C1 segment of cervical spinal cord (tissue), 14 donors: ENCODE data around the gene DST.
"Not testable (repeated sequence)": the region's sequence is repeated elsewhere in the genome, so short reads cannot be mapped to it uniquely, and the experiment has no call there.

Experiments used
- DNase-seq, 14 donors: peaks; one replicate each; lab custom pipeline; 2025; lab: John Stamatoyannopoulos, UW

DST gene

DNA sequence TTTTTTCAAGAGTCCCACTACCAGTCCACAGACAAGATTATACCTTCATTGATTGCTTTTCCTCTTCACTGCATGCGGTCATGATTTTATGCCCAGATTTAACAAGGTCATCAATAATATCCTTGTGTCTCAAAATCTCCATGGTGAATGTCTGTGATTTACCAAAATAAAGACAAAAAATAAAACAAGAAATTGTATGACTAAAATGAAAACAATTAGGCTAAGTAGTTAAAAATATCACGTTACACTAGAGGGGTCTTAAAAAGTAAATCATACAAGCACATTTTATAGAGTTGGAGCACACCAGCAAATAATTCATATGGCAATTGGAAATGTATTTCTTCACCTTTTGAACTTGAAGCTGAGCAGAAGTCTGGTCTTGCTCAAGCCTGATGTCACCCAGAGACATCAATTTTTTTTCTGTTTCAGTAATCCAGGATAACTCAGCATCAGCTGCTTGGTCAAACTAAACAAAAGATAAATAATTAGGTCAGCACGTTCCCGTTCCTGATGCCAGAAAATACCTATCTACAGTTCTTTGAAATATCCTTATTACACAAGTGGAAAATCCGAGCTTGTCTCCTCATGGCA lies 125.4 kb downstream of the DST start:
- no peak for DNase-seq

DNA sequence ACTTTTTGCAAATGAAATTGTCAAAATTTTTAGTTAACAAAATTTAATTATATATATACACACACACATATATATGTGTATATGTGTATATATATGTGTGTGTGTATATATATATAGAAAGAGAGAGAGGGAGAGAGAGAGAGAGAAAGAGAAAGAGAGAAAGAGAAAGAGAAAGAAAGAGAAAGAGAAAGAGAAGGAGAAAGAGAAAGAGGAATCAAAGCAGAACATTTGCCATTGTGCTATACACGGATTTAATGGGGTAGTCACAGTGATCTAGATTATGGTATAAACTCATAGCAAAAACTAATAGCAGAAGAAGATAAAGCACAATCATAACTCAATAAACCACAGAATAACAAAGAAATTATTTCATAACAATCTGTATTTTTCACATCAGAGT lies 126.7 kb downstream of the DST start:
- DNase-seq: no peak

GRCh38 chr6:56515081-56515905 lies 127.4 kb downstream of the DST start:
- no peak for DNase-seq

- no peak for DNase-seq
These were observed 128.3 kb downstream of the DST start for GRCh38 chr6:56514395-56514794.

DNA sequence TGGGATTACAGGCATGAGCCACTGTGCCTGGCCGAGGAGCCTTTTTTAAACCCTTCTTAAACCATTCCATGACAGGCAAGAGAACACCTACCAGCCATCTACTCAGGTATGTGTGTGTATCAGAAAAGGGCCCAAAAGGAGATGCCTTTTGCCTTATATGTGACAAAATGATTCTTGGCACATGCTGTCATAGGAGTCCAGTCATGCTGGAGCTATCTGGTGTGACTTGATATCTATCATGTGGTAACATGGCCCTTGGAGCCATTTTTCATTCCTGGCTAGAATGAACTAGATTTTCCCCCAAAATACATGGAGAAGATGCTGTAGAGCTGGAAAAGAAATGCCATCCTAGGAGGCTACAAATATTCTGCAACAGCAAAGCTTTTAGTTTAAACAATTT lies 129.1 kb downstream of the DST start:
- DNase-seq: no peak

- DNase-seq: no peak
These were observed 131.1 kb downstream of the DST start for GRCh38 chr6:56511591-56511990.

GRCh38 chr6:56510984-56511531 lies 131.6 kb downstream of the DST start:
- DNase-seq: no peak

DNA sequence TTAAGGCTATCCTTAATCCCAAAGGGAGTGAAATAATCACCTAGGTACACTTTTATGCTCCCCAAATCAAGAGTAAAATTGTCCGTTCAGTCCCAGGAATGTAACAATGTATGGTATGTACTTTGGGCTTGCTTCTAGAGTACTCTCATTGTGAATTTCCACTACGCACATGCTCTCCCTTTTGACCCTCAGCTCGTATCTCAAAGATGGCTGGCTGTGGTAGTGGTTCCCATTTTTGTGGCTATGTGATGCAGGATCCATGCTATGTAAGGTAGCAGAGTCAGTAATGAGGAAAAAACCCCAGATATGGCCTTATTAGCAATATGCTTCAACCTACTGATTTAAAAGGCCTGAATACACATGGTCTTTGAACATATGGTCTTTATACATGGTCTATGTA lies 133.7 kb downstream of the DST start:
- no peak for DNase-seq

GRCh38 chr6:56507517-56507916 lies 135.2 kb downstream of the DST start:
- DNase-seq: no peak

GRCh38 chr6:56505512-56506260 lies 137.0 kb downstream of the DST start:
- no peak for DNase-seq

DNA sequence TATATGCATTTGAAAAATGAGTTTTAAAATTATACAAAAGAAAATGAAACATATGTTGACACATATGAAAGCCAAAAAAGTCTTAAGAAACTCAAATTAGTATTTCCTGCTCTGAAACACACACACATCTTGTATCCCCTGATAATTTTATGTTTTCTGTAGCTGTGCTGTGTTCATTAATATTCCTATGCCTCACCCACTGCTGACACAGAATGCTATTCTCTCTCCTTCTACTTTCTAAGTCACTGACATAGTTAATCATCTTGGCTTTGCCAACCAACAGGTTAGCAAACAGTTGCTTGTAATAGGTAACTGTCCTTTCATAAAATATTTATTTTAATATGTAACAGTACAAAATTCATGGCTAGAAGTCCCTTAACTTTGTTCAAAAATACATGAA lies 140.7 kb downstream of the DST start:
- no peak for DNase-seq

- DNase-seq: no peak
These were observed 143.6 kb downstream of the DST start for GRCh38 chr6:56499095-56499494.

DNA sequence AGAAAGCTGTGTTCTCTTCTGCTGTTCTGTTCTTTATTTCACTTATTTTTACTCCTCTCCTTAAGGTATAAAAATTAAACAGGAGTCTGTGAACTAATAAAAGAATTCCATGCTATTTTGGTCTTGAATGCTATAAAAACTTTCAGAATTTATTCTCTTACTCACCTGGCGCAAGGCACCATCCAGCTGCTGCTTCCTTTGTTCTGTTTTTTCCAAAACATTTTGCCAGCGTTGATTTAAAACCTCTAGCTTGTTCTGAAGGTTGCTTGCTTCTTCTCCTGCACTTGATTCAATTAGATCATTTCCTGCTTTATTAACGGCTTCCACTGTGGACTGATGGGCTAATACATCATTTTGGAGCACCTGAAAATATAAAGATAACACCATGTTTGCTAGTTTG lies 145.0 kb downstream of the DST start:
- DNase-seq: no peak

GRCh38 chr6:56497240-56497639 lies 145.4 kb downstream of the DST start:
- no peak for DNase-seq

- not testable (repeated sequence) for DNase-seq
These were observed 146.0 kb downstream of the DST start for GRCh38 chr6:56496650-56497049.

DNA sequence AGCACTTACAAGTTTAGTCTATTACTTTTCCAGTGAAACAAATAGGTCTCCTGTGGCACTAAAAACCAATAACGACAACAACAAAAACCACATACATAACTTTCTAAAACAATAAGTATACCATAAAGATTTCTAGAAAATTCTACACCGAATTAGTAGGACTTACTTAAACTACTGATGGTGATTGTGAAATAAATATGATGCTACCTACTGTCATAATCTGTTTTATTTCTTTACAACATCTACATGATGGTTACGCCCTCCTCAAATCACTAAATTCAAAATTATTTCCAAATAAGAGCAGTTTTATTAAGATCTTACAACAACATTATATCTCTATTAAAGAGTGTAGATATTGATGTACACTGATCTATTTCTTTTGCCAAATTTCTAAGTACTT lies 147.0 kb downstream of the DST start:
- DNase-seq: no peak

DNA sequence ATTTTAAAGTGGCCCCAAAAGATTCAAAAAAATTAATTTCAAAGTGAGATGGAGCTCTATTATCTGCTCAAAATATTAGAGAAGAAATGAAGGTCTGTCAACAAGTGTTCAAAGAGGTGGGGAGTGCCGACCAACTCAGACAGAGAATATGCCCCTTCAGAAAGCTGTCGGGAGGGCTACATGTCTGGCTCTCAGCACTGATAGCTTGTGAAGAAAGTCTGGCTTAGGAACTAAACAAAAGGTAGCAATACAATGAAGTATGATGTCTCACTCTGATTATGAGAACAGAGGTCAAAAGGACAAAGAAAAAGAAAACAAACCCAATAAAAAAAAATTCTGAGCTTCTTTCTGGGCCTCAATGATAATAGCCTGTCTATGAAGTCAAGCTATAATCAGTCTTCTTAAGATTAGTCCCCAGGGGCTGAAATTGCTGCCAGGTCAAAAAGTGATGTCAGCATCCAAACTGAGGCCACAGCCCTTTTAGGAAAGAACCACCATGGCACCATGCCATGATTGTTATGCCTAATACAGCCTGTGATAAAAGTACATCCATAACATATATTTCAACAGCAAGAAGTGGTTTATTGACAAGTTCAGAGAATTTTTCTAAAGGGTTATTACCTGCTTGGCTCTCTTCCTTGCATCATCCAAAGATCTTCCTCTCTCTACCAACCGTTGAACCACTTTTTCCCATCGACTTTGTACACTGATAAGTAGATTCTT lies 150.9 kb downstream of the DST start:
- DNase-seq: no peak

GRCh38 chr6:56490993-56491392 lies 151.7 kb downstream of the DST start:
- DNase-seq: no peak

DNA sequence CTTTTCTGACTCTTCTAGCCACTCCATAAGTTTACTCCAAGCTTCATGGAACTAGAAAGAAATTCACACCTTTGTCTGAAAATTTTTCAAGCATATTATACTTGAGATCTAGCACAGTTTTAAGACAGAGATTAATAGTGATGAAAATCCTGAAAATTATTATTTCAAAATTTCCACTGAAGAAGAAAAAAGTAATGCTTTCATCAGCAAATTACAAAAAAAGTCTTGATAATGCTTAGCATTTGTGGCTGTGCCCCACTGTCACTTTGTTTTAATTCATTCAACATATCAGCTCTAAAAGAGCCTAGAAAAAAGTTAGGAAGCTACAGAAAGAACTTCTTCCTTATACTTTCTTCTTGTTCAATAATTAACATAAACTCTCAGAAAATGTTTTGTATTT lies 153.1 kb downstream of the DST start:
- DNase-seq: no peak

DNA sequence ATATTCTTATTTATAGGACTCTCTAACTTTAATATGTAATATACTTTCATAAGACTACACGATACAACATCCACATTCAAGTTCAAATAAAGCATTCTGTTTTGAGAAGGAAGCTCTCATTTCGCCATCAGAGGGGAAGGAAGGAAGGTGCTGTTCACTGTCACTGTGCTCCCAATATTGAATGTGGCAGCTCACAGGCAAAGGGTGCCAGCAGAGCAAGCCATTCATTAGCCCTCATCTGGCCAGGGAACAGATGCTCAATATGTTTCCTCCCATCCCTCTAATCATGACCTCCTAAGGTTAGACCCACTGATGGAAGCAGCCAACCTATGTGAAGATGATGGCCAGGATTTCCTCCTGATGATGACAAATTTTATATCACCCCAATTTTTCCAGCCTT lies 154.4 kb downstream of the DST start:
- DNase-seq: no peak

GRCh38 chr6:56486681-56487080 lies 156.0 kb downstream of the DST start:
- no peak for DNase-seq

DNA sequence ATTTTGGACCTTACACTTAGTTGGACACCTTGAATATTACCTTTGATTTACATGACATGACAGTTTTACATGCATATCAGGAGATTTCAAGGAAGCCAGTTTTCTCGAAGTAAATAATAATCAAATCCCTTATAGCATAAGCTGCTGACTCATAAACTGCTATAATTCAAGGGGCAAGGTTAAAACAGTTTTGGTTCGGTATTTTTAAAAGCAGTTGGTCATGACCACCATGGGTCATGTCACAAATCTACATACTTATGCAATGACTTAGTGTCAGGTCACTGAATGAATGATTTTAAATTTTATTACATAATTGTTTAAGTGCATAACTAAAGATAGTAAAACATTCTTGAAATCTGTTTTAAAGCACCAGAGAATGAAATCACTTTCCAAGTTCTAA lies 158.0 kb downstream of the DST start:
- DNase-seq: no peak
